CD4-positive, alpha-beta T cell (primary cell): ENCODE data around the gene RBM20. TPM values are rescaled to one million over a fixed set of nuclear protein-coding genes. Genes with fewer than 3 reads are reported as not detected.

Experiments used
- ATAC-seq: fragments of 200-7000 bp; cut with Tn5 transposase; one replicate; pipeline ENCODE4 v1.10.0; 2022; ENCODE audit warnings: mild to moderate bottlenecking; ENCODE audit not compliant: poor library complexity
- CTCF ChIA-PET: fragments of 350-600 bp; sonication (Branson Sonifier 250); formaldehyde crosslinking; loops from one replicate; lab custom pipeline; 2021; ENCODE audit warnings: antibody characterized with exemption, inconsistent platforms; lab: Charles Lee
- POLR2A ChIA-PET: fragments of 350-600 bp; sonication (Branson Sonifier 250); formaldehyde crosslinking; loops from one replicate; lab custom pipeline; 2021; ENCODE audit warnings: antibody characterized with exemption, inconsistent platforms; lab: Charles Lee
- DNase-seq, 14 experiments: peaks; one replicate each; pipeline ENCODE4 v3.0.0-alpha.2; 2013 to 2020; ENCODE audit warnings: mixed read lengths in 2 of 14
- H3K27ac ChIP-seq, 2 donors: one replicate each; pipeline versions ENCODE4 v1.5.1 to v1.7.0; 2013; ENCODE audit warnings: low read length in 2 of 2, low read depth in 1 of 2, mild to moderate bottlenecking in 1 of 2
- H3K27me3 ChIP-seq, 2 experiments: 1 replicate in 1 of 2; 2 replicates in 1 of 2; pipeline versions ENCODE4 v1.6.1 to v1.7.0; 2013; ENCODE audit warnings: low read length in 2 of 2, control low read depth in 1 of 2, mild to moderate bottlenecking in 1 of 2, moderate library complexity in 1 of 2; ENCODE audit not compliant: insufficient read depth in 2 of 2, control insufficient read depth in 1 of 2
- H3K36me3 ChIP-seq: one replicate; pipeline ENCODE4 v1.6.1; 2013; ENCODE audit warnings: low read length, control low read depth; ENCODE audit not compliant: insufficient read depth
- H3K4me1 ChIP-seq: one replicate; pipeline ENCODE4 v1.6.1; 2013; ENCODE audit warnings: low read length, control low read depth; ENCODE audit not compliant: insufficient read depth
- H3K4me3 ChIP-seq: one replicate; pipeline ENCODE4 v1.5.1; 2013; ENCODE audit warnings: mild to moderate bottlenecking, low read length, moderate library complexity
- H3K9me3 ChIP-seq, 2 experiments: 1 replicate in 1 of 2; 2 replicates in 1 of 2; pipeline versions ENCODE4 v1.6.1 to v1.7.0; 2013; ENCODE audit warnings: low read length in 2 of 2, mild to moderate bottlenecking in 2 of 2, control low read depth in 1 of 2, moderate library complexity in 1 of 2; ENCODE audit not compliant: control insufficient read depth in 1 of 2, insufficient read depth in 1 of 2
- H3K27ac Mint-ChIP-seq: one replicate; pipeline ENCODE4 v1.8.0; 2020; ENCODE audit warnings: mixed read lengths
- H3K27me3 Mint-ChIP-seq: one replicate; pipeline ENCODE4 v1.8.0; 2021; ENCODE audit warnings: mixed read lengths
- H3K36me3 Mint-ChIP-seq: one replicate; pipeline ENCODE4 v1.8.0; 2021; ENCODE audit warnings: low read depth, mixed read lengths
- H3K4me1 Mint-ChIP-seq: one replicate; pipeline ENCODE4 v1.8.0; 2021; ENCODE audit warnings: low read depth, mixed read lengths
- H3K4me3 Mint-ChIP-seq: one replicate; pipeline ENCODE4 v1.8.0; 2020; ENCODE audit warnings: mild to moderate bottlenecking, mixed read lengths
- H3K9me3 Mint-ChIP-seq: one replicate; pipeline ENCODE4 v1.8.0; 2020; ENCODE audit warnings: mixed read lengths
- intact Hi-C, 2 experiments: fragments of 100-400 bp; cut with DNase I in 1 of 2; cut with micrococcal nuclease in 1 of 2; formaldehyde crosslinking; loops; one replicate each; pipeline versions ENCODE4 v1.15.1 to v1.9.0; 2023 to 2025; cut with DNase I, micrococcal nuclease
- total RNA-seq, 174 experiments: library from RNA in 2 of 174; stranded (reverse) in 2 of 174; gene quantifications; one replicate each; pipeline ENCODE4 v1.2.3 and lab custom pipeline; 2021 to 2026
- TF ChIP-seq, protein P1 (sequence below): fragments of 200-600 bp; IDR thresholded peaks from one replicate; pipeline ENCODE4 v1.8.0; 2022; ENCODE audit warnings: antibody characterized with exemption, mild to moderate bottlenecking

The RBM20 gene
- total RNA-seq, 2 experiments from 2014 or later, result 0.91 to 1.1 TPM

DNA sequence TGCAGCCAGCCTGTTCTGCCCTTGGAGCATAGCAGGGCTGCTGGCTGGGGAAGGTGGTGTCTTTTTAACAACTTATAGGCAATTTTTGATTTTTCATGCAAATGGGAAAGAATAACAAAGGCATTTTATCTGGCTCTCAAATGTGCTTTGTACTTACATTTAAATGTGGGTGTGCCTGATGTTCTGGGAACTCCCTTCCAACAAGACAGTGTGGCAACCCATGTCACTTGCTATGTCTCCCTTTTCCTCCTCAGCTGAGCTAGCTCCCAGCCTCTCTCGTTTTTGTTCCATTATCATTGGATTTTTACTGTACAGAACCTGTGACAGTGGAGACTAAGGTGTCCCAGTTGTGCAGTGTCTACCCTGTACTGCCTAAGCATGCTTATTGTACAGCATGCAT lies 134.1 kb downstream of the RBM20 start:
- no peak overlapping the region for H3K4me3 Mint-ChIP-seq
- CTCF ChIA-PET, result interaction anchor here (0.6 kb wide), 1 partner anchor 1285 kb away, joined by 3 read pairs; no protein-coding TSS in a partner anchor
- H3K4me1 Mint-ChIP-seq, result peaks cover 57% of the 10 kb centered on the region
- intact Hi-C loops, result loop anchor here in 1 of 2 experiments (2.0 kb wide), 1 partner anchor 27 kb away; no protein-coding TSS in a partner anchor
- H3K27me3 Mint-ChIP-seq, result no peaks in the 10 kb centered on the region
- TF ChIP-seq, protein P1, sequence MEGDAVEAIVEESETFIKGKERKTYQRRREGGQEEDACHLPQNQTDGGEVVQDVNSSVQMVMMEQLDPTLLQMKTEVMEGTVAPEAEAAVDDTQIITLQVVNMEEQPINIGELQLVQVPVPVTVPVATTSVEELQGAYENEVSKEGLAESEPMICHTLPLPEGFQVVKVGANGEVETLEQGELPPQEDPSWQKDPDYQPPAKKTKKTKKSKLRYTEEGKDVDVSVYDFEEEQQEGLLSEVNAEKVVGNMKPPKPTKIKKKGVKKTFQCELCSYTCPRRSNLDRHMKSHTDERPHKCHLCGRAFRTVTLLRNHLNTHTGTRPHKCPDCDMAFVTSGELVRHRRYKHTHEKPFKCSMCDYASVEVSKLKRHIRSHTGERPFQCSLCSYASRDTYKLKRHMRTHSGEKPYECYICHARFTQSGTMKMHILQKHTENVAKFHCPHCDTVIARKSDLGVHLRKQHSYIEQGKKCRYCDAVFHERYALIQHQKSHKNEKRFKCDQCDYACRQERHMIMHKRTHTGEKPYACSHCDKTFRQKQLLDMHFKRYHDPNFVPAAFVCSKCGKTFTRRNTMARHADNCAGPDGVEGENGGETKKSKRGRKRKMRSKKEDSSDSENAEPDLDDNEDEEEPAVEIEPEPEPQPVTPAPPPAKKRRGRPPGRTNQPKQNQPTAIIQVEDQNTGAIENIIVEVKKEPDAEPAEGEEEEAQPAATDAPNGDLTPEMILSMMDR, result no peak
- Histone ChIP-seq H3K9me3 (no peaks in the 10 kb centered on the region), H3K4me3 (no peak overlapping the region), H3K4me1 (peaks cover 7% of the 10 kb centered on the region), H3K36me3 (no peaks in the 10 kb centered on the region), H3K27ac (no peak overlapping the region), H3K27me3 (no peaks in the 10 kb centered on the region)
- H3K27ac Mint-ChIP-seq, result no peak overlapping the region
- ATAC-seq (no peak), DNase-seq (no peak)
- no peaks in the 10 kb centered on the region for H3K36me3 Mint-ChIP-seq
- H3K9me3 Mint-ChIP-seq, result no peaks in the 10 kb centered on the region
- POLR2A ChIA-PET, result interaction anchor here (1.6 kb wide), 1 partner anchor 26 kb away, joined by 3 read pairs; no protein-coding TSS in a partner anchor

DNA sequence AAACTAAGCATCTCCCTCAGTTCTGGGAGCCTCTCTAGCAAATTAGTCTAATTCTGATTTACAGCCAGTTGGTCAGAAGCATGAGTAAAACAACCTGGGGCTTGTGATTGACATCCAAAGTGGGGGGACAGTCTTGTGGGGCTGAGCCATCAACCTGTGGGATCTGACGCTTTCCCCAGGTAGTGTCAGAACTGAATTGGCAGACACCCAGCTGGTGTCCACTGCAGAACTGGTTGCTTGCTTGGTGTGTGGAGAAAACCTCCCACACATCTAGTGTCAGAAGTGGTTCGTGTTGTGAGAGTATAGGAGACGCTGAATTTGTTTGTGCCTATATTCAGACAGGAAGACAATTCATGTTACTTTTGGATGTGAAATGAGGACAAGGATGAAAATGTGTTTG lies 135.4 kb downstream of the RBM20 start:
- peak; percentile 50 for ATAC-seq
- Mint-ChIP-seq H3K4me1 (peaks cover 62% of the 10 kb centered on the region), H3K4me3 (no peak overlapping the region), H3K27me3 (no peaks in the 10 kb centered on the region), H3K9me3 (no peaks in the 10 kb centered on the region), H3K36me3 (no peaks in the 10 kb centered on the region), H3K27ac (peak overlapping the region; percentile 81)
- Histone ChIP-seq H3K9me3 (no peaks in the 10 kb centered on the region), H3K27ac (no peak overlapping the region), H3K36me3 (no peaks in the 10 kb centered on the region), H3K4me1 (peaks cover 17% of the 10 kb centered on the region), H3K4me3 (no peak overlapping the region), H3K27me3 (no peaks in the 10 kb centered on the region)
- CTCF ChIA-PET, result no interaction called here
- TF ChIP-seq, protein P1, result no peak
- POLR2A ChIA-PET, result interaction anchor here (0.9 to 1.3 kb wide), 2 partner anchors 8 to 85 kb away, joined by 3 read pairs; no protein-coding TSS in a partner anchor
- intact Hi-C loops, result loop anchor here in 1 of 2 experiments (2.0 kb wide), 1 partner anchor 29 kb away; no protein-coding TSS in a partner anchor
- DNase-seq, result peak in 3 of 14 experiments; percentile 33 to 58 (median 33)

DNA sequence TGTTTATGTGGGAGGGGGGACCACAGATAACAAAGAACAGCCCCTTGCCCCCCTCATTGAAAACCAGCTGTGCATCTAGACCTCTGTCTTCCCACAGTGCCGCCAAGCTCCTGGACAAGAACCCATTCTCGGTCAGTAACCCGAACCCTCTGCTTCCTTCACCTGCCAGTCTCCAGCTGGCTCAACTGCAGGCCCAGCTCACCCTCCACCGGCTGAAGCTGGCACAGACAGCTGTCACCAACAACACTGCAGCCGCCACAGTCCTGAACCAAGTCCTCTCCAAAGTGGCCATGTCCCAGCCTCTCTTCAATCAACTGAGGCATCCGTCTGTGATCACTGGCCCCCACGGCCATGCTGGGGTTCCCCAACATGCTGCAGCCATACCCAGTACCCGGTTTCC lies 136.6 kb downstream of the RBM20 start:
- Histone ChIP-seq H3K4me1 (peaks cover 21% of the 10 kb centered on the region), H3K27me3 (no peaks in the 10 kb centered on the region), H3K9me3 (no peaks in the 10 kb centered on the region), H3K27ac (no peak overlapping the region), H3K4me3 (no peak overlapping the region), H3K36me3 (no peaks in the 10 kb centered on the region)
- H3K27me3 Mint-ChIP-seq, result no peaks in the 10 kb centered on the region
- POLR2A ChIA-PET, result interaction anchor here (0.7 to 1.4 kb wide), 4 partner anchors 13 to 92 kb away, joined by 3 to 4 read pairs (median 3); no protein-coding TSS in a partner anchor
- no peaks in the 10 kb centered on the region for H3K36me3 Mint-ChIP-seq
- DNase-seq (no peak), ATAC-seq (no peak)
- peaks cover 67% of the 10 kb centered on the region for H3K4me1 Mint-ChIP-seq
- TF ChIP-seq, protein P1, result no peak
- no peak overlapping the region for H3K27ac Mint-ChIP-seq
- H3K4me3 Mint-ChIP-seq, result no peak overlapping the region
- H3K9me3 Mint-ChIP-seq, result no peaks in the 10 kb centered on the region
- intact Hi-C loops, result no loop called here
- CTCF ChIA-PET, result no interaction called here
